Osteocyte (in vitro differentiated cells): Measurements from ENCODE around the gene C1QTNF3. TPM values are rescaled to one million over a fixed set of nuclear protein-coding genes. Genes with fewer than 3 reads are reported as not detected.

Experiments
- DNase-seq: peaks from one replicate; pipeline ENCODE4 v3.0.0; 2021; ENCODE audit warnings: mixed read lengths; ENCODE audit not compliant: unreplicated experiment; ENCODE audit errors: extremely low spot score
- H3K27ac Mint-ChIP-seq: one replicate; pipeline ENCODE4 v1.8.0; 2021; ENCODE audit warnings: mild to moderate bottlenecking, mixed read lengths; ENCODE audit not compliant: unreplicated experiment
- H3K27me3 Mint-ChIP-seq: one replicate; pipeline ENCODE4 v1.8.0; 2021; ENCODE audit warnings: mixed read lengths; ENCODE audit not compliant: unreplicated experiment
- H3K36me3 Mint-ChIP-seq: one replicate; pipeline ENCODE4 v1.8.0; 2021; ENCODE audit warnings: mixed read lengths; ENCODE audit not compliant: unreplicated experiment
- H3K4me1 Mint-ChIP-seq: one replicate; pipeline ENCODE4 v1.8.0; 2021; ENCODE audit warnings: mixed read lengths; ENCODE audit not compliant: unreplicated experiment
- H3K4me3 Mint-ChIP-seq: one replicate; pipeline ENCODE4 v1.8.0; 2021; ENCODE audit warnings: mild to moderate bottlenecking, moderate library complexity, mixed read lengths; ENCODE audit not compliant: unreplicated experiment
- H3K9me3 Mint-ChIP-seq: one replicate; pipeline ENCODE4 v1.8.0; 2021; ENCODE audit warnings: mixed read lengths; ENCODE audit not compliant: unreplicated experiment
- total RNA-seq: library from RNA; stranded (reverse); gene quantifications from 2 replicates; pipeline ENCODE4 v1.2.1, GENCODE V29; 2021
- TF ChIP-seq, protein P1 (sequence below): fragments of 200-600 bp; sonication (generic); IDR thresholded peaks from 2 replicates; pipeline ENCODE4 v1.5.0; 2021; ENCODE audit warnings: antibody characterized with exemption, mild to moderate bottlenecking, moderate library complexity

Gene C1QTNF3
- total RNA-seq, 1 donor from 2014 or later: 4.8 TPM

DNA sequence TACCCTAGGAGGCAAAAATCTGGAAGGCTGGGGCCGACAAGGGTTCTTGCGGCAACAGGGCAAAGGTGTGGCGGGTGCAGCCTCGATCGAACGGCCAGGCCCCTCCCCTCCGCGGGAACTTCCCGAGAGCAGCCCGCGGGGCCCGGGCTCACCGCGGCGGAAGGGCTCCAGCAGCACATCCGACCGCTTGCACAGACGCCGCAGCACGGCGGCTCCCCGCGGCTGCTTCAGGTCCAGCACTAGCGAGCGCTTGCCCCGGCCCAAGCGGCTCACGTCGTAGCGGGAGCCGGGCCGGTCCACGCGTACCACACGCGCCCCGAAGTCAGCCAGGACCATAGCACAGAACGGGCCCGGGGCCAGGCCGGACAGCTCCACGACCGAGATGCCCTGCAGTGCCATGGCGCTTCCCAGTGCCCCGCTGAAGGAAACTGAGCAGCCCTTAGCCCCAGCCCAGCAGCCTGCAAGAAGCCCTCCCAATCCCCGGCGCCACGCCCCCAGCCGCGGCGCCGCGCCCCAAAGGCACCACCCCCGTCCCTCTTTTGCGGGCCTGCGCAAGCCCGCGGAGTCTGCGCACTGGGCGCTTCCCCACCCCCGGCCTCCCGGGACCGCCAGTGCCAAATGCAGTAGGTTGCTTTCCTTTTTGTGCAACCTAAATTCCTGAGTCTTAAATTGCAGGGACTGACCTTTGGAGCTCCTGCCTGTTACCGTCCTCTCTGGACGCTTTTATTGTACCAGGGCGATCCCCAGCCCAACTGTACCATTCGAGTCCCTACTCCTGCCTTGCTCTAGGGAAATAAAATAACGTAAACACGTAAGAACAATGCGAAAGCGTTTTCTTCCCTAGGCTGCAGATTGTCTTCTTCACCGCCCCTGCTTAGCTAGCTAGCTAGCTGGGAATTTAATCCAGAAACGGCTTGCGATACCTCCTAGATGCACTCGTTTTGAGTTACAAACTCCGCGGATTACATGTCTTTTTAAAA lies 35.1 kb downstream of the C1QTNF3 start, which contains the start of gene AMACR:
Gene AMACR (minus strand): TSS at position 430 of the 980 bp plus-strand sequence. CDS start 31 bp downstream, at position 399.
- H3K4me1 Mint-ChIP-seq: peaks cover 44% of the 10 kb centered on the region
- peak within 1 kb of the TSS; percentile 91 for H3K4me3 Mint-ChIP-seq
- H3K27me3 Mint-ChIP-seq: no peaks in the 10 kb centered on the region
- no peaks in the 10 kb centered on the region for H3K9me3 Mint-ChIP-seq
- DNase-seq: peak; percentile 96
- H3K27ac Mint-ChIP-seq: peak within 1 kb of the TSS; percentile 91
- TF ChIP-seq, protein P1, sequence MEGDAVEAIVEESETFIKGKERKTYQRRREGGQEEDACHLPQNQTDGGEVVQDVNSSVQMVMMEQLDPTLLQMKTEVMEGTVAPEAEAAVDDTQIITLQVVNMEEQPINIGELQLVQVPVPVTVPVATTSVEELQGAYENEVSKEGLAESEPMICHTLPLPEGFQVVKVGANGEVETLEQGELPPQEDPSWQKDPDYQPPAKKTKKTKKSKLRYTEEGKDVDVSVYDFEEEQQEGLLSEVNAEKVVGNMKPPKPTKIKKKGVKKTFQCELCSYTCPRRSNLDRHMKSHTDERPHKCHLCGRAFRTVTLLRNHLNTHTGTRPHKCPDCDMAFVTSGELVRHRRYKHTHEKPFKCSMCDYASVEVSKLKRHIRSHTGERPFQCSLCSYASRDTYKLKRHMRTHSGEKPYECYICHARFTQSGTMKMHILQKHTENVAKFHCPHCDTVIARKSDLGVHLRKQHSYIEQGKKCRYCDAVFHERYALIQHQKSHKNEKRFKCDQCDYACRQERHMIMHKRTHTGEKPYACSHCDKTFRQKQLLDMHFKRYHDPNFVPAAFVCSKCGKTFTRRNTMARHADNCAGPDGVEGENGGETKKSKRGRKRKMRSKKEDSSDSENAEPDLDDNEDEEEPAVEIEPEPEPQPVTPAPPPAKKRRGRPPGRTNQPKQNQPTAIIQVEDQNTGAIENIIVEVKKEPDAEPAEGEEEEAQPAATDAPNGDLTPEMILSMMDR: no peak
- peaks cover 22% of the 10 kb centered on the region for H3K36me3 Mint-ChIP-seq

DNA sequence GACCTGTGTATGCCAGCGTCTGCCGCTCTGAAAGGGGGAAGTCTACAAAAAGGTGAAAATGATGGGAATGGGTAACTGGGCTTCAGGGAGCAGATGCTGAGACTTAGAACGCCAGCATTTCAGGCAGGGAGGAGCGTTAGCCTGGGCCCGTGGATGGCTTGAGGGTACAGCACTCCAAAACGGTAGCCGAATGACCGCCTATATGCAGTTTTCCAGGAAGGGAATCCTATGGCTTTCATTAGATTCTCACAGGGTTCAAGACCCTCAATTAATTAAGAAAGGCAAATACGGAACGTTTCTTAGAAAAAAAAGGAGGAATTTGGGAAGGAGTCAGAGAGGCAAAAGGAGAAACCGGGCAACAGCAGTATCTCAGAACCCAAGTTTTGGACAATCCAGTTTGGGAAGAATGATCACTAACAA lies 35.8 kb downstream of the C1QTNF3 start:
- peaks cover 43% of the 10 kb centered on the region for H3K4me1 Mint-ChIP-seq
- no peaks in the 10 kb centered on the region for H3K9me3 Mint-ChIP-seq
- no peaks in the 10 kb centered on the region for H3K27me3 Mint-ChIP-seq
- TF ChIP-seq, protein P1: no peak
- H3K27ac Mint-ChIP-seq: peak overlapping the region; percentile 91
- H3K36me3 Mint-ChIP-seq: peaks cover 25% of the 10 kb centered on the region
- H3K4me3 Mint-ChIP-seq: peak overlapping the region; percentile 91
- no peak for DNase-seq

DNA sequence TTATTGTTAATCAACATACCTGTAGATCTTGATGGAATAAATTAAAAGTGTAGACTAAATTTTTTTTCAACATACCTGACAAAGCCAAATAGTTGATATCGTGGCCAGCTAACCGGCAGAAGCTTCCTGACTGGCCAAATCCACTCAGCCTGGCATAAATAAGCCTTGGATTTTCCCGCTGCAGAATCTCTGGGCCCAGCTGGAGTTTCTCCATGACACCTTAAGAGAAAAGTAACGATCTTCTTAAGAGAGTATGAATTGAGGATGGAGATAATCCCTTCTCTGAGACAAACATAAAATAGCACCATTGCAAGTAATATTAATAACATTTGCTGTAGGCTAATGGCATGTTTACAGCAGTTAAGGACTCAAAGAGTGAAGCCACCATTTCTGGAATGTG lies 37.3 kb downstream of the C1QTNF3 start:
- Mint-ChIP-seq H3K9me3 (no peaks in the 10 kb centered on the region), H3K27ac (no peak overlapping the region), H3K27me3 (no peaks in the 10 kb centered on the region), H3K36me3 (peaks cover 27% of the 10 kb centered on the region), H3K4me1 (peaks cover 43% of the 10 kb centered on the region), H3K4me3 (no peak overlapping the region)
- no peak for DNase-seq
- TF ChIP-seq, protein P1: no peak

DNA sequence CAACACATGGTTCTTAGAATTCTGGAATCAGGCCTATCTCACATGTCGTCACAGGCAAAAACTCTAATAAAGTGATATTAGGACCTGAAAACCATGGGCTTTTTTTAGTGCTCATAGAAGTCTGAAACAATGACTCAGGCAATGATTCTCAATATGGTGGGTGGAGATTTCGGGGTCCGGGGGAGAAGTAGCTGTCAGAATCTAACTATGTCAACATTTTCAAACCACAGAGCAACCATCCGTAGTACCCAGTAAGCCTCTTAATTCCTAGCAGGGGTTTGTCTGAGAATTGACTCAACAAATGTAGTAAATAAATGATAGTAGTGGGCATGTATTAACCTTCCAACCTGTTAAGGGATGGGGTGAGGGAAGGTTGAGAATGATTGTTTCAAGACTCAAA lies 37.8 kb downstream of the C1QTNF3 start:
- TF ChIP-seq, protein P1: no peak
- H3K27me3 Mint-ChIP-seq: no peaks in the 10 kb centered on the region
- peaks cover 43% of the 10 kb centered on the region for H3K4me1 Mint-ChIP-seq
- no peak overlapping the region for H3K27ac Mint-ChIP-seq
- H3K36me3 Mint-ChIP-seq: peaks cover 27% of the 10 kb centered on the region
- DNase-seq: no peak
- no peaks in the 10 kb centered on the region for H3K9me3 Mint-ChIP-seq
- no peak overlapping the region for H3K4me3 Mint-ChIP-seq

DNA sequence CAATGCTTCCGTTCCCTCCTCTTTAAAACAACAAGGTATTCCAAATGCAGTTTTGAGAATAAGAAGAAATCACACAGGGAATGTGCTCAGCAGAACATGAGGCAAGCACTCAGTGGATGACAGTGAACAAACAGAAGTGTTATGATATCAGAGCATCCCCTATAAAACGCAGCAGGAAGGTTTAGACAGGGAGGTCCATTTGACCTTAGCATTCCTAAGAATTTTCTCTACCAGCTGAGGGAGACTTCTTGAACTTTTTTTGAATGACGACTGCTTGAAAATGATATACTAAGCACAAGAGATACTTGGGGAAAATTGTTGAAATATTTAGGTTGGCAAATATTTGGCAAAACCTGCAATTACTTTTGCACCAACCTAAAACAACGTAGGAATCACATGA lies 39.1 kb downstream of the C1QTNF3 start:
- DNase-seq: no peak
- H3K36me3 Mint-ChIP-seq: peaks cover 29% of the 10 kb centered on the region
- H3K9me3 Mint-ChIP-seq: no peaks in the 10 kb centered on the region
- no peaks in the 10 kb centered on the region for H3K27me3 Mint-ChIP-seq
- no peak overlapping the region for H3K4me3 Mint-ChIP-seq
- TF ChIP-seq, protein P1: no peak
- peak overlapping the region; percentile 40 for H3K27ac Mint-ChIP-seq
- H3K4me1 Mint-ChIP-seq: peaks cover 36% of the 10 kb centered on the region
